Hematopoietic multipotent progenitor cell treated with erythropoietin and hydrocortisone succinate and interleukin-3 and kit ligand, for 15 days (in vitro differentiated cells): ENCODE measurements around the gene HOXD12.

Source experiments
- DNase-seq: peaks from one replicate; pipeline ENCODE4 v3.0.0-alpha.2; 2015; ENCODE audit warnings: low spot score

Gene HOXD12

DNA sequence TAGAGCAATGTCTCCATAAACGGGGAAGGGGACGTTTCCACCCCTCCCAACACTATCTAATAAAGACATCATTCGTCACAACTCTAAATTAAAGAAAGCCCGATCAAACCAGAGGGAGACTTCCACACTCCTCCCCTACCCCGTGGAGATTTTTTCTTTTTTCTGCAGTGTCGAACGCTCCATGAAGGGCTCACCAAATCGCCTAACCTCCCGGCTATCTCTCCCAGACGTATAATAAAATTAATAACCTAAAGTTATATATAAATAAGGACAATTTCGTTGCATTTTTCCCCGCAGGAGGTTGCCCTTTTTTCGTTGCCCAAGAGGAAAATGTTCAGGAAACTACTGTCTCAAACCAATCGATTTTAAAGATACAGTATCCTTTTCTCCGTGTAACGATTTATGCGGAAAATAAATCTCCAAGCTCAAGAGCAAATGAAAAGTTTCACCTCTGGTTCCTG lies 18.2 kb upstream of the HOXD12 start:
- no peak for DNase-seq

DNA sequence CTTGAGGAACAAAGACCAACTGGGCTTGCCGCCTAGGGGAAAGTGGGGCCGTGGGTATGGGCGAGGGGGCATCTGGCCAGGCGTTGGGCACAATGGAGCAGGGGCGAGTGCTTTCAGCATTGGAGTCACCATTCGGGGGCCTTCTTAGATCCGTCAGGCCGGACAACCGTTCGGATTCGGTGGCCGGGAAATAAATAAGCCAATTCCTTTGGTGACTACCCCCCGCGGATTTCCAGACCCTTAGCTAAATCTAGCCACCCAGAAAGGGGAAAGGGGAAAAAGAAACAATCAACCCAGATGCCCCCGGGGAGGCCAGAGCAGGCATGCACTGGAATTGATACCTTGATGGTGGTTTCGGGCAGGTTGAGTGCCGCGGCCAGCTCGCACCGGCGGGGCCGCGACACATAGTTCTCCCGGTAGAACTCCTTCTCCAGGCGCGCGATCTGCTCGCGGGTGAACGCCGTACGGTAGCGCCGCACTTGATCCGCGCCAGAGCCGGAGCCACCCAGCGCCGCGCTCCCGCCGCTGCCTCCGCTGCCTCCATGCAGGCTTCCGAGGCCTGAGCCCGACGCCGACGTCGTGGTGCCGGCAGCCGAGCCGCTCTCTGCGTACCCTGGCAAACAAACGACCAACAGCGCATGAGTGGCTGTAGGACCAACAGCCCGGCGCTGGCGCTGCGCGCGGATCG lies 17.6 kb upstream of the HOXD12 start:
- DNase-seq, result no peak

DNA sequence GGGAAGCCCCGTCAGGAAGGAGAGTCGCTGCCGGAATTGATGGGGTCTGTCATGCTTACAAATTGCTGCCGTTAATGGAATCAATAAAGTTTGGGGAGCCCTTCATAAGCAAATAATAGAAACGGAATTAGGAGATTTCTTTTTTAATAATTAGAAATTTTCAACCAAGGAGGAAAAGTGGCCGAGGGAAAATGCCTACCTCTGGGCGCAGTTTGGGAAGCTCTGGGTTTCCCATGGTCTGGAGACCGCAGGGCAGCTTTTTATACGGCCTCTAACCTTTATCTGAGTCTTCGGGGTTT lies 17.1 kb upstream of the HOXD12 start:
- no peak for DNase-seq

DNA sequence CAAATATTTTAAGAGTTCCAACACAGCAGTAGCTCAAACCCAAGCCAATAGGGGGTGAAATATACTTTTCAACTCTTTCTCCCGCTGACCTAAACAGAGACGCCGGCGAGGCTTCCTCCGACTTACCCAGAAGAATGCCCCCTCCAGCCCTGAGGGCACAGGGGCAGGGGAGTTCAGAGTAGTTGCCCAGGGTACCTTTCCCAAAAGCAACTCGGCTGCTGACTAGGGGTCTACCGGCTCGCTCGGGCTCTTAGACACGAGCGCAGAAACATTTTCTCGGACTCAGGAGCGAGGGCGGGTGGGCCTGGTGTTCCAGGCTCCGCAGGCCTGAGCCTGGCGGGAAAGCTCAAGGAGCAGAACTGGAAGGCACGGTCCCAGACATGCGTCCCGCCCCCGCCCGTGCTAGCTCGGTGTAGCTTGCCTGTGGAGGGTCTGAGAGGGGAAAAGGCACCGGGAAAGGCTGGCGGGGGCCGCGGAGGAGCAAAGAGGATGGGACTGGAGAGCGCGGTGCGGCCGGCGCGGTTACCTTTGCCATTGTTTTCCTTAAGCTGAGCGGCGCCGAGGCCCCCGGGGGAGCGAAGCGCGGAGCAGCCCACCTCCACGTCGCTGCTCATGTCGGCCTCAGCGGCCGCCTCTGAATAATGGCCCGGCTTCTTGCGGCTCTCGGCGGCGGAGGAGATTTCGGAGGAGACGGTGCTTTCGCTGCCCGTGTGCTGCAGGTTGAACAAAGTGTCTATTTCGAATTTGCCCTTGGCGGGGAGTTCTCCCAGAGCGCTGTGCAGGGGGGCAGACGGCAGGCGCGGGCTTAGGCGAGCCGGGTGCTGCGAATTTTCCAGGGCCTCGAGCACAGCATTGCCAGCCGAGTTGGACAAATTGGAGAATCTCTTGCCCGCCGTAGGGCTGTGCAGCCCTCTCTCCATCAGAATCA lies 16.5 kb upstream of the HOXD12 start:
- DNase-seq, result no peak

DNA sequence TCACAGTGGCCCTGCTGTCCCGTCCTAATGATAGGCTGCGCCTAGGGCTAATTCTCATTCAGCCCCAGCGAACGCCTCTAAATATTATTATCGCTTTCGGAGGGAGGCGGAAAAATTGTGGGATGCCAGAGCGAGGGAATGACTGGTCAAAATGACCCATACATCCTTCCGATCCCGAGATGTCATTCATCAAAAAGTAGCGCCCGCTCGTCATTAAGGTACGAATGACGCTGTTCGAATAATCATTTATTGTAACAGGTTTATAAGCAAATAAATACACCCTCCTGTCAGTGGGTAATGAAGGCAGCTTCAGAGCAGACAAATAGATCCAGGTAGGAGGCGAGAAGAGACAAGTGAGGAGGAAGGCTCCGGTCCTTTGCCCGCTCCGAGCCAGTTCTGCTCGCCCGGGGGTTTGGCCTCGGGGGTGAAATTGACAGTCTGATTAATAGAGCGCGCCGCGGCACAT lies 15.8 kb upstream of the HOXD12 start, which contains the start of gene EVX2:
Gene EVX2 (minus strand): TSS at position 167 of the 466 bp plus-strand sequence. CDS start 186 bp downstream, outside the sequence.
- DNase-seq, result no peak

DNA sequence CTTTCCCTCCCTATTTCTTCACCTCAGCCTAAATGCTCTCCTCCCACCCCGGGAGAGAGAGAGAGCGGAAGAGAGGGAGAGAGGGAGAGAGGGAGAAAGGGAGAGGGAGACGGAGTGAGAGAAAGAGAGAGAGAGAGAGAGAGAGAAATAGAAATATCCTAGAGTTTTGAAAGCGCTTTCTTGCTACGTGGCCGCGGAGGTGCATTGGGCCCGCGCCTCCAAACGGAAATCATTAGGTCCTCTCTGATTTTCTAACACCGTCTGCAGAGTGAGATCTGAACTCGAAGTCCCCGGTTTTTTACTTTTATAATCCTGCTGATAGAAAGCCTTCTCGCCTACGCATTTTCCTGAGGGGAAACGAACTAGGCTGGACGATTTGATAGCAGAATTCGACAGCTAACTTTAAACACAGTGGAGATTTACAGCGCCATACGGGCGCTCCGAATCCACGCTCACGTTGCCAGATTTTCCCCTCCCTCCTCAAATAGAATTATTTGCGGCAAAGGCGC lies 14.9 kb upstream of the HOXD12 start:
- no peak for DNase-seq

DNA sequence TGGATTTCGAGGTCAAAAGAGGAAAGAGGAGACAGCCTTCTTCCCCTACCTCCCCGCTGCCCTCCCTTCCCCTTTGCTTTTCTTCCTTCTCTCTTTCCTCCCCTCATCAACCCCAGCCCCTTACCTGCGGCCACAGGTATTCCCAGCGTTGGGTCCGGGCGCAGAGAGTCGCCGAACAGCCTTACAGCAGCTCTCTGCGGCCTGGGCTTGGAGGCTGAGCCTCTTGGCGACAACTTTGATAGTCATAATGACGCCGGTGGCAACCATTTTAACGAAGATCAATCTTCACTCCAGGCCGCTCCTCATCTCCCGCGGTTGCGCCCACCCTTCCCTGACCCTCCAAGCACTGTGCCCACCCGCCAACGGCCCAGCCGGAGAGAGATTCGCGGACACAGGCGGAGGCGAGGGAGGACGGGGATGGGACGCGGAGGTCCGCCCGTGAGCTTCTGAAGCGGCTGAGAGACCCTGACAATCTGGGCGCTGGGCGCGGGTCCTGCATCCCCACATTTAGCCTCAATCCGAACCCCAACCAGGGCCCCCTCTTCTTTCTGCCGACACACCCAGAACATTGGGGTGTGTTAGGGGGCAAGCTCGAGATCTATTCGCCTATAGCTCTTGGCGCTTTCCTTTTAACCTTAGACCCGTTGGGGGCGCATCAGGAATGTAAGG lies 14.3 kb upstream of the HOXD12 start:
- no peak for DNase-seq

DNA sequence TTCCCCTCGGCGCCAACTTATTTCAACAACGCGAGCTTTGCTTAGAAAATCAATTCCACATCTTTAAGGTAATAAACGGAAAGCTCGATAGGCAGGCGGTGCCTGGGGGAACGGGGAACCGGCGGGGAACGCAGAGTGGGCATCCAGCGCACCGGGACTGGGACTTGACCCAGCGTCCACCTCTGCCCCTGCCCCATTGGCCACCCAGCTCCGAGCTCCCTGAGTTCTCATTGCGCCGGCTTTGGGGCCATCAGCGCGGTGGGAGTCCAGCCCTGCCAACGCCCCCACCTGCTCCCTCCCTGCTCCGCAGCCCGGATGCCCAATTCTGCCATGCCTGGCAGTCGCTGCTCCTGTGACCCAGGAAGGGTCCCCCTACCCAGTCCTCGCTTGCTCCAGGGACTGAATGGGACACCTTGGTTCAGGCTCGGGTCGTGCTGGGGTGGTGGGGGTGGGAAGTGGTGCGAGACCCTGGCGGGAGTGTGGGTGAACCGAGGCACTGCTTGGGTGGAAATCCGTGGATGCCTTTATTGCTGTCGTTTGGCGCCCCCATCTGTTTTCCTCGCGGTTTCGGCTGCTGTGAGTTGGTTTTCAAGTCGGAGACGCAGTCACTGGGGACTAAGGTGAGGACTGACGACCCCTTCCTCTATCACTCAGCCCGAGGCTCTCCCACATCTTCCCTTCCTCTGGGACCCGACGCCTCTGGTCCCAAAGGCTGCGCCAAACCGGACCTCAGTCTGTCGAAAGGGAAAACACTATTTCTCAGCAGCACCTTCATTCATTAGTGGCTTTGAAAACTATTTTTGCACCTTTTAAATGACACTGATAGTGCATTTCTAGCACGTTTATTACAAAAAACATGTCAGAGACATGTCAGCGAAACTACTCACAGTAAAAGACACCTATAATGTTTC lies 13.5 kb upstream of the HOXD12 start:
- DNase-seq, result peak; percentile 9

DNA sequence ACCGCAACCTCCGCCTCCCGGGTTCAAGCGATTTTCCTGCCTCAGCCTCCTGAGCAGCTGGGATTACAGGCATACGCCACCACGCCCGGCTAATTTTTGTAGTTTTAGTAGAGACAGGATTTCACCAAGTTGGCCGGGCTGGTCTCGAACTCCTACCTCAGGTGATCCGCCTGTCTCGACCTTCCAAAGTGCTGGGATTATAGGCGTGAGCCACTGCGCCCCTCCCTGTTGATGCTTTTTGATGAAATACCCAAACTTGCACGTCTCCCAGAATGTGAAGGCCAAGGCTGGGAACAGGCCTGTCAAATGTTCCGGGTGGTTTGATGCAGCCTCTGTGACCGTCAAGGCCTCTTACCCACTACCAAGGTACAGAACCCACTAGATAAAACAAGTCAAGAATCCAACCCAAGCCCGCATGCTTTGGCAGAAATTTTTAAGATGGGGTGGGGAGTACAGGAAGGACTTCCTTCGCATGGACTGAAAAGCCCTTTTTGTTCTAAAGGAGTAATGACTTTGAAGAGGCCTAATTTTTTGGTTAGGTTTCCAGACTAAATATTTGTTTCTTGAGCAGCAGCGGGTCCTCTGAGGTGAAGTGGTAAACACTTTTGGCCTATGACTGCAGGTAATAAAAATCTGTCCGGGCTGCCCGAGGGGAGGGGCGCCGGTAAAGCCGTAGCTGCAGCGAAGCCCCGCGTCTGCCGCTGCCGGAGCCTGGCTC lies 12.1 kb upstream of the HOXD12 start:
- no peak for DNase-seq

DNA sequence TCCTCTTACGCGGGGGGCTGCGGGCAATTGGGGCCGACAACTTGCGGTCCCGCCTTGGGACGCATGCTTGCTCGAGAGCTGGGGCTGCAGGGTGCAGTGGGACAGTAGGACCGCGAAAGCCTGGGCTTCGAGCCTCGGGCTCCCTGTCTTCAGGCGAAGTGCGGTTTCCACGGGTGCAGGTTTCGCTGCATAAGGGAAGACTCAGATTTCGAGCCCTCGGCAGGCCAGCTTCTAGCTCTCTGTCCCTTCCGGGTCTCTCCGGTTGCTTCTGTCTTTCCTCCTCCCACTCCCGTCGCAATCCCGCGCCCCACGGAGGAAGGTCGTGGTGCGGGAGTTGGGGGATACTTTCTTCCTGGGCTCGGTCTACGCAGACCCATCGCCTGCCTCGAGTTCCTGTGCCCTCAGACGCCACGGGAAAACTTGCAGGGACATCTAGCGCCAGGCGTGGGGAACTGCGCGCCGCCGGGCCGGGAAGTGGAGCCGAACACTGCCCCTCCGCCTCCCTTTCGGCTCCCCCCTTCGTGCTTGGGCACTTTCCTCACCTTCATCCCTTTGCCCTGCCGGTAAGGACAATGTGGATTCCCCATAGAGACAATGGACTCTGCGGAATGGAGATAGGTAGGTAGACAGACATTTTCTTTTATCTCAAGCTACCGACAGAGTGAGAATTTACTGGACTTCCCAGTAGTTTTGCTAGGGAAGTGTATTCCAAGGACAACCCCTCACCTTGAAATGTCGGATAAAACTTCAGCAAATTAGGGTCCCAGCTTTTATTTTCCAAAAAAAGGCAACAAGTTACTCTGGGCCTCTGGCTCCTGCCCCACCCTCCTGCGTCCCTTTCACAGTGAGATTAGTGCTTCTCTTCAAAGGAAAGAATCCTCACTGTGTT lies 11.3 kb upstream of the HOXD12 start:
- DNase-seq, result no peak

DNA sequence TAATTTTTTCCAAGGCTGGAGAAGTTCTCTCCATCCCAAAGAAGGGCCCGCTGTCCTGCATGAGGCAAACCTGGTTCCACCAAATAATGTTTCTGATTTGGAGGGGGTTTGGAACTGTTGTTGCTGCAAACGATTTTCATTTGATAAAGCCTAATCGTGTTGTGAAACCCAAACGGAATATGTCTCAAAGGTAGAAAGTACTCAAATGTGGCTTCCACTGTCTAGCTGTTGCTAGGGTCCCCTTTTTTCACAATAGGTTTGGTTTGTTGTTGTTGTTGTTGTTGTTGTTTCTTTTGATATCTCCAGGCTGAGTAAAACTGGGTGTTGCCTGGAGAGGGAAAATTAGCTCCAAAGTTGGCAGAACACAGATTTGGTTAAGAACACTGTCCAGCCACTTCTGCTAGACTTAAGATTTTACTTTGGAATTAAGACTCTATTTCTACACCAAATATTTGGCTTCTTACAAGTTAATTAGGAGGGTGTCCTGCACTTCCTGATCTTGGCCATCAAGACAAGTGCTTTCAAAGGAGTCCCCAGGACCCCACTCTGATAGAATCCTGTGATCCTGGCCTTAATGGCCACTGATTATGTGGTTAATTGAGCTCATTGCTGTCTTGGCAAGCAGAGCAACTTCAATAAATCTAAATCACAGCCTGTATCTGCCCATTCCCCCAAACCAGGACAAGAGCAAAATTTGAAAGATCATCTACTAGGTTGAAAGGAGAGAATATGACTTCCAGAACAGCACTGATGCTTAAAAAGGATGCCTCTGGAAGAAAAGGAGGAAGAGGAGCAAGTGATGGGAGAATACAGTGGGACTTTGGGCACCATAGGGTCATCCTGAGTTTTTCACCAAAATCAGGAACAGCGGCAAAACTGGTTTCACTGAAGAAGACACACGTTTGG lies 10.4 kb upstream of the HOXD12 start:
- DNase-seq, result no peak

DNA sequence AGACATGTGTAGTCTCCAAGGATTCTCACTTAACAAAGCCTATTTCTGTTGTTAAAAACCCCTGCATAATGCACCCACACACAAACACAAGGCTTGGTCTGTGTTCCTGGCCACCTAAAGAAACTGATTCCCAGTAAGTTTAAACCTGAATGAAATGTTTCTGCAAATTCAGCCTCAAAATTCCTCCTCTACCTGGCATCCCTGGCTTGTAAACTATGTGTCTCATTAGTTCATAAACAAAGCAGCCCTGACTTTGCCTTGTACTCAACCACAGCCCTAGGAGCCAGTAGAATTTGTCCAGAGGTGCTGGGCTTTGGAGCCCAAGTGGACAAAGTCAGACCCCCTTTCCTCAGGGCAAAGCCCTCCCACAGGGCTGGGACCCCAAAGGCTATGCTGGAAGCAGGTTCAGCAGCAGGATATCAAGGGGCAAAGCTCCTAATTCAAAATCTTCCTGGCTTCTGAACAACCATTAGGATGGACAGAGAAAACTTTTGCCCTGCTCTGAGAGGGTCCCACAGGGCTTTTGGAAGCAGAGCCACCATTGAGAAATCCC lies 9.7 kb upstream of the HOXD12 start:
- DNase-seq, result no peak

DNA sequence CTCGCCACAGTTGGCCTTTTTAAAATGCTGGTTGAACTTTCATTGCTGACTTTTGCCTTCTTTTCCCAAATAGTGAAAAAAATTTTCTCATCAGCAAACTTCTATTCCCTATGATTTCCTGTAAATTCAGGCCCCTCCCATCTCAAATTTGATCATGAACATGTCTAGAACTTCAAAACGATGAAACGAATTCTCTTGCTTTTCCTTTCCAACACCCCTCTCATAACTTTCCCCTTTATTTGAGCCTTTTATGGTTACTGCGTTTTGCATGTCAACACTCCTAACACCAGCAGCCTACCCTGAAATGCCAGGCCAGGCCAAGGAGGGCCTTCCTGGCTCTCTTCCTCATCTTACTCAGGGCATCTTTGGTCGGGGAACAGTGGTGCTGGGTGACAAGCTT lies 8.7 kb upstream of the HOXD12 start:
- DNase-seq, result no peak

DNA sequence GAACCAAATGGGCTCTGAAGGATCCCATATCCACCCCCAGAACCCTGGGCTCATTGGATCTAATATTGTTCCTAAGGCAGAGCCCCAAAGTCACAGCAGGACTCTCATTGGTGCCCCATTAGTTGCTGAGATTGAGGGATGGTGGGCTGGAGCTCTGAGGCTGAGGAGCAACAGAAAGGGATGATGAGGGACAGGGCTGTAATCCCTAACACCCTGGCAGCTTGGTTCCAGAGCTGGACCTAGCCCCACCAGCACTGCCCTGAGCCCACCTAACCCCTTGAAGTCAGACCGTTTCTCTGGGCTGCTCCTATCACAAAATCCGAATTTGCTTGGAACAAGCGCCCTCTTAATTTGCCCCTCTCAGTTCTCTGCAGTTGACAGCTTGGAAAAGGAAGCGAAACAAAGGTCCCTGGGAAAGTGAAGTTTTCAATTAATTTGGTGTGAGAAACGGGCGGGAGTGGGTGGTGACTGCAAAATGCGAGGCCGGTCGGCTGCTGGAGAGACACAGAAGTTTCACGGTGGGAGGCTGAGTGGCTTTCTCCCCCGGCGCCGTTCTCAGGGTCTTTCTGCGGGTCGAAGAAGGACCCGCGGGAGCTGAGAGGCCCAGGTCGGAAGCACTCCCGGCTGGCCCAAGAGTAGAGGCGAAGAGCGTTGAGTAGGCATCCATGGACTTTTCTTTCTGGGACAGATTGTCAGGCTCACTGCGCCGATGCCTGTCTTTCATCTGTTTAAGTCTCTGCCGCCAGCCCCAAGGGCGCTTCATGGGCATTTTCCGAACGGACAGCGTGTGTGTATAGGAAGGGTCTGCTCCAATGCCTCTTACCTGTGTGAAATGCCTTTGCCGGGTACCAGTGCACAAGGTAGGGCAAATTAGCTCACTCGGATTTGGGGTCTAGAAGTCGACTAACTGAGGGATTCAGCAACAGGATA lies 8.0 kb upstream of the HOXD12 start:
- DNase-seq, result no peak

DNA sequence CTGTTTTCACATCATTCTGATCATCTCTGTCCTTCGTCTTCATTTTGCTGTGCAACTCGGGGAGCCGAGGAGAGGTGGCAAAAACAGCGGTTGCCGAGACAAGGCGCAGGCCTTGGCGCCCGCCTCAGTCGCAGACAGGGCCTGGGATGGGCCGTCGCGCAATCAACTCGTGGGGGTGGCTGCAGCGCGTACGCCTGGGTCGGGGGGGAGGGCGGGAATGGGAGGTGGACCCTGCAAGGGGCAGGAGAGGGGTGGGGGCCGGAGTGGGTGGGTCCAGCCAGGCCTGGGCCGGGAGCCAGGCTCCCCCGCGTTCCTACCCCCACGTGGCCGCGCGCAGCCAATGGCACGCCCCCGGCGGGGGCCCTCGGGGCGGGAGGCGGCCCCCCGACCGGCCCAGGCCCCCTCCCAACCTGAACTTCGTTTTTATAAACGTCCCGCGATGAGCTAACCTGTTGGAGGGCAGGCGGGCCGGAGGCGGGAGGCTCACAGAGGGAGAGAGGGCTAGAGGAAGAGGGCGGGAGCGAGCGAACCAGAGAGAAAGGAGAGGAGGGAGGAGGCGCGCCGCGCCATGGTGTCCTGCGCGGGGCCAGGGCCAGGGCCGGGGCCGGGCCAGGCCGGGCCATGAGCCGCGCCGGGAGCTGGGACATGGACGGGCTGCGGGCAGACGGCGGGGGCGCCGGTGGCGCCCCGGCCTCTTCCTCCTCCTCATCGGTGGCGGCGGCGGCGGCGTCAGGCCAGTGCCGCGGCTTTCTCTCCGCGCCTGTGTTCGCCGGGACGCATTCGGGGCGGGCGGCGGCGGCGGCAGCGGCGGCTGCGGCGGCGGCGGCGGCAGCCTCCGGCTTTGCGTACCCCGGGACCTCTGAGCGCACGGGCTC lies 7.1 kb upstream of the HOXD12 start, which contains the start of gene HOXD13:
Gene HOXD13 (plus strand): TSS at position 452 of the 875 bp plus-strand sequence. CDS start 170 bp downstream, at position 622.
- no peak for DNase-seq
